Prostate gland (tissue), 2 donors: ENCODE data around the gene B3GNT5.

Experiments
- CTCF ChIP-seq, 4 experiments: fragments of 200-600 bp in 2 of 4; fragments of 450-650 bp in 2 of 4; sonication (generic) in 2 of 4; IDR thresholded peaks; 1 replicate in 3 of 4; 2 replicates in 1 of 4; pipeline ENCODE4 v1.5.1; 2016 to 2019; ENCODE audit warnings: antibody characterized with exemption in 4 of 4, mild to moderate bottlenecking in 2 of 4, moderate library complexity in 2 of 4
- POLR2AphosphoS5 ChIP-seq: sonication (generic); formaldehyde crosslinking; IDR thresholded peaks from one replicate; pipeline ENCODE4 v1.6.1; 2017; ENCODE audit warnings: antibody characterized with exemption

GRCh38 chr3:183295211-183295610, 42.2 kb downstream of the B3GNT5 start:
- peak; percentile 90 for TF ChIP-seq POLR2AphosphoS5
- peak in 1 of 4 experiments; percentile 12 for TF ChIP-seq CTCF (IDR thresholded peaks at IDR 0.05)
